ENCODE data around the gene CUTA. TPM values are rescaled to one million over a fixed set of nuclear protein-coding genes. Genes with fewer than 3 reads are reported as not detected.

The CUTA gene
- total RNA-seq = 169 and 185 TPM in 2 replicates

DNA sequence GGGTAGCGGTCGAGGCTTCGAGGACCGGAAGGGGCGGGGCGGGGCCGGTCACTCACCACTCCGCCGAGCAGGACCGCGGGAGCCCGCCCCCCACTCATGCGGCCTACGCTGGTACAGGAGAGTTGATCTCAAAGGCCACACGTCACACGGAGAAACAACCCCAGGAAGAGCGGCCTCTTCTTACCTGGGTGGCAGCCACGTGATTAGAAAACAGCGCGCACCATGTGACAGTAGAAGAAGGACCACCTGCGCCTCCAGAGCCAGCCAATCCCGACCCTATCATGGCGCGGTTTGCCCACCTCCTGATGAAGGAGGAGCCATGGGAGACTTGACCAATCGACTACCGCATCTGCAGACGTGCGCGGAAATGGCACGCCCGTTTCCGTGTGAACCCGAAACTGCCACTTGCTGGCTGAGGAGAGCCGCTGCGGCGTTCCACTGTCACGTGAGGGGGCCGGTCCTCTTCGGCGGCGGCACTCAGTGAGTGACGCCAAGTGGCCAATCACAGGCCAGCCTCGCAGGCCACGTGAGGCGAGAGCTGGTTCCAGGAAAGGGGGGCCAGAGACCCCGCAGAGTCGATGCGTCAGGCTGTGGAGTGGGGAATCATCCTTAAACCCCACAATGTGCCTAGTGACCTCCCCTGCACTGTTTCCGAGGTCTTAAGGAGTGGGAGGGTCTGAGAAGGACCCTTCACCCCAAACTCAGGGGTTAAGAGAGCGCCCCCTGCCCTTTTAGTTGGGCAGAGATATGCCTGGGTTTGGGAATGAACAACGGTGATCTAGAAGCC, at the start of gene CUTA:
CUTA (minus strand) TSS at position 205 of the 787 bp plus-strand sequence; CDS start at position 98, 107 bp downstream.

GRCh38 chr6:33454009-33454946, 36.4 kb upstream of the CUTA start, which contains the start of gene ZBTB9:
ZBTB9 (plus strand) TSS chr6:33454576; CDS start chr6:33455101, 525 bp downstream.

GRCh38 chr6:33419580-33420490, 1.9 kb upstream of the CUTA start, which contains the start of gene SYNGAP1:
SYNGAP1 (plus strand) TSS chr6:33420065; CDS start chr6:33420265, 200 bp downstream.

DNA sequence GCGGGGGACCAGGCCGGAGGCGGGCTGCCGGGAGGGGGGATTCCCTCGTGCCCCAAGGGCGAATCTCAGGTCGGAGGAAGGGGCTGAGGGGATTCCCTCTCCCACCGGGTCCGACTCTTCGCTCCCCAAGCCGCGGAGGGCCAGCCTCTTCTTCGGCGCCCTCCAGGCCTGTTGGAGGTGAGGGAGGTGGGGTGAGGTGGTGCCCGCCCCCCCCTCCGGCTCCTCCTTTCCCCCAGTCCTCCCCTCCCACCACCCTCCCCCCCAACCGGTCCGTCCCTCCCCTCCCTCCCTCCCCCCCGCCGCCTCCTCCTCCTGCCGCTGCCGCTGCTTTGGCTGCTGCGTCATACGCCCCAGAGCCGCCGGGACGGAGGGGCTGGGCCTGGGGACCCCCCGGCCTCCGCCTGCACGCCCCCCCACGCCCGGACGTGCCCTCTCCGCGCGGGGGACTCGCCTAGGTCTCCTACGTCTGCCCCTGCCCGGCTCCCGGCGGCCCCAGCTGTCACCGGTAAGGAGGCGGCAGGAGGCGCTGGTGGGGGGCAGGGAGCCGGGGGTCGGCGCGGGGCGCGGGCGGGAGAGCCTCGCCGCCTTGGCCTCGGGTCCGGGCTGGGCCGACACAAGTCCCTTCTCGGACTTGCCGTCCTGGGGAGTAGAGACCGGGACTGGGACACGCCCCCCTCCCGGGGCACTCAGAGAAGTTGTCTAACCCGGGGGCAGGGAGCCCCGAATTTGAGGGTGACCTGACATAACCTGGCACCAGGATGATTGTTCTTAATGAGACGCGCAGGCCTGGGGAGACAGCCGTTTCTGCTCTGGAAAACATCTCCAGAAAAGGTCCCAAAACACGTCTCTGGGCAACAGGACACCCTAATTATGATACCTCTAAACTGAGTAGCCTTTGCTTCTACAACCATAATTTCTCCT, 6.9 kb downstream of the CUTA start, which contains the start of gene PHF1:
PHF1 (plus strand) TSS at position 304 of the 921 bp plus-strand sequence. CDS start 1,250 bp downstream, outside the sequence.

DNA sequence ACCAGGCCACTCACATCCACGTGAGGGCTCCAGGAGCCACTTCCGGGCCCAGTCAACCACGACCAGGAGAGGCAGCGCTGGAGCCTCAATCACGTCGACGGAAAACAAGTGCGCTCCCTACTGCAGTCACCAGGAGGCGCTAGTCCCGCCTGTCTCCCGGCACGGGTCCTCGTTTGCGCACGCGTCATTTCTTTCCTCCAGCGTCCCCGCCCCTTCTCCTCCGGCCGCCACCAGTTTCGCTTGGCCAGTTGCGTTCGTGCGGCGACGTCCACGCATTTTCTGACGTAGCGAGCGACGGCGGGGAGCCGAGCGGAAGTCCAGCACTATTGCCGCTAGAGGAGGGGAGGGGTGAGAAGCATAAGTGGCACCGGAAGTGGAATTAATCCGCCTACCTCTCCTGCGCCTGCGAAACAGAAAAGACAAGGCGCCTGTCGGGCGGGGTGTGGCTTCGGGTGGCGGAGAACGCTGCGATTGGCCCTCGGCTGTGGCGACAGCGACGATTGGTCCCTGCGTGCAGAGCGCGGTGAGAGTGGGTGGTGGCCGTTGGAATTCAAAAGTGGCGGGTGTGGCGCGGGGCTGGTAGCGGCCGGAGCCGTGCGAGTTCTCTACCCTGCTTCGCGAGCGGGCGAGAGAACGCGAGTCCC, 26.5 kb downstream of the CUTA start, which contains the start of gene KIFC1:
KIFC1 (plus strand) TSS at position 546 of the 644 bp plus-strand sequence. CDS start 163 bp downstream, outside the sequence.

Small RNAs within 50 kb of the gene (small RNA-seq; reads per million reads assigned to genes)
- gene RPL35AP4 (ENCODE audit: low replicate concordance) = not detected
- gene ZBTB9 (ENCODE audit: low replicate concordance) = not detected

Other genes with a start within 250 kb of the CUTA start
- 0.14 and 0.22 TPM in 2 replicates for gene COL11A2, start 225.6 kb downstream of the CUTA start, total RNA-seq
- 23.5 and 24.5 TPM in 2 replicates for gene RXRB, start 217.4 kb downstream of the CUTA start, total RNA-seq
- gene SLC39A7, start 217.2 kb downstream of the CUTA start, total RNA-seq = 157 and 224 TPM in 2 replicates
- gene HSD17B8, start 213.5 kb downstream of the CUTA start, total RNA-seq = 1.0 and 1.5 TPM in 2 replicates
- gene RING1, start 209.6 kb downstream of the CUTA start, total RNA-seq = 20.8 and 39.2 TPM in 2 replicates
- 39.0 and 43.2 TPM in 2 replicates for gene VPS52, start 146.2 kb downstream of the CUTA start, total RNA-seq
- 1,400 and 3,187 TPM in 2 replicates for gene RPS18, start 146.0 kb downstream of the CUTA start, total RNA-seq
- gene B3GALT4, start 141.0 kb downstream of the CUTA start, total RNA-seq = 2.4 and 2.6 TPM in 2 replicates
- gene WDR46, start 128.9 kb downstream of the CUTA start, total RNA-seq = 76.8 and 93.1 TPM in 2 replicates
- gene PFDN6, start 128.5 kb downstream of the CUTA start, total RNA-seq = 22.8 and 29.9 TPM in 2 replicates
- 24.3 and 30.4 TPM in 2 replicates for gene RGL2, start 119.2 kb downstream of the CUTA start, total RNA-seq
- gene TAPBP, start 104.0 kb downstream of the CUTA start, total RNA-seq = 134 and 176 TPM in 2 replicates
- 17.5 and 18.3 TPM in 2 replicates for gene ZBTB22, start 100.4 kb downstream of the CUTA start, total RNA-seq
- gene DAXX, start 95.1 kb downstream of the CUTA start, total RNA-seq = 49.4 and 66.5 TPM in 2 replicates
- 1.1 and 68.3 TPM in 2 replicates for gene KIFC1, start 26.3 kb downstream of the CUTA start, total RNA-seq
- gene PHF1, start 7.1 kb downstream of the CUTA start, total RNA-seq = 31.1 and 35.2 TPM in 2 replicates
- 6.7 and 7.0 TPM in 2 replicates for gene SYNGAP1, start 2.0 kb upstream of the CUTA start, total RNA-seq
- 5.5 and 7.0 TPM in 2 replicates for gene ZBTB9, start 36.5 kb upstream of the CUTA start, total RNA-seq
- 19.9 and 28.3 TPM in 2 replicates for gene BAK1, start 162.2 kb upstream of the CUTA start, total RNA-seq
- gene ITPR3, start 203.2 kb upstream of the CUTA start, total RNA-seq = 19.5 and 47.2 TPM in 2 replicates

Data from placental pericyte (primary cell).